Stimulated activated CD8-positive, alpha-beta memory T cell treated with anti-CD3 and anti-CD28 coated beads, Interleukin-12 subunit alpha, Interleukin-12 subunit beta, amount 100 ng/mL, for 24 hours (primary cell): ENCODE results near the gene TUG1.

Experiments
- DNase-seq: peaks from one replicate; pipeline ENCODE4 v3.0.0-alpha.2; 2020; ENCODE audit errors: extremely low read depth

TUG1 gene

DNA sequence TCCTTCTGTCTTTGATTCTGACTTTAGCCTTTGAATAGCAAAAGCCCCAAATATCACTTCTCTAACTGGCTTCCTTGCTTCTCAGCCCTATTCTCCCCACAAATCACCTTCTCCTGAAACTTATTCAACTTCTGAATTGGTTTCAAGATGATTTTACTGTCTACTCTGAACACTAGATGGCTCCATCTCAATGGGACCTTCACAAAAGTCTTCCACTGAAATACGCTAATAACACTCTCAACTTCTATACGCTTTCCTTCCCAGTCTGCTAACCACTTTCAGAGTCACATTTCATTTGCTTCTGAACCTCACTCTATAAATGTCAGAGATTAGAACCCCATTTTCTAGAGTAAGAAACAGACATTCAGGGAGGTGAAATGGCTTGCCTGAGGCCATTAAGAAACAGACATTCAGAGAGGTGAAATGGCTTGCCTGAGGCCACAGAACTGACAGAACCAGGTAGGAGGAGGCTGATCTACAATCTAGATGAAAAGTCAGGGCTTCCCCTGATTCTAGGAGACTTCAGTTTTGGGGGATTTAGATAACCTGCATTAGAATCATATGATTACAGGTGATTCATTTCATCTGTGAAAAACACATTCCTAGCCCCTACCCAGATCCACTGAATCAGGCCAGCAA lies 21.1 kb upstream of the TUG1 start:
- DNase-seq = no peak

DNA sequence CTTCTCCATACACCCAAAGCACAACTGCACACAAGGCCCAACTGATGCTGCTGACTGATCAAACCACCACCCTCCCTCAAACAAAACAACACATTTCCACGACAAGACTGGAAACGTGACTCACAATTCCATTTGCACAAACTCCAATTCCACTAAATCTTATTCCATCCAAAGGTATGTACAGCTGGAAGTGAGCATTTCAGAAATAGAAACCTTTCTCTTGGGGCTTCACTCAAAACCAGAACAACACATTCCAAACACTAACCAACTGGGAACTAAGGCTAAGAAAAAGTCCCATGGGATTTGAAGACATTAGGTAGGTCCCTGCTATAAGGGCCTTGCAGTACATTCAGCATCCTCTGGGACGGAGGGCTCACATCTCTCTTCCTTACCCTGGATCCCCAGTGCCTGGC lies 20.1 kb upstream of the TUG1 start:
- no peak for DNase-seq

DNA sequence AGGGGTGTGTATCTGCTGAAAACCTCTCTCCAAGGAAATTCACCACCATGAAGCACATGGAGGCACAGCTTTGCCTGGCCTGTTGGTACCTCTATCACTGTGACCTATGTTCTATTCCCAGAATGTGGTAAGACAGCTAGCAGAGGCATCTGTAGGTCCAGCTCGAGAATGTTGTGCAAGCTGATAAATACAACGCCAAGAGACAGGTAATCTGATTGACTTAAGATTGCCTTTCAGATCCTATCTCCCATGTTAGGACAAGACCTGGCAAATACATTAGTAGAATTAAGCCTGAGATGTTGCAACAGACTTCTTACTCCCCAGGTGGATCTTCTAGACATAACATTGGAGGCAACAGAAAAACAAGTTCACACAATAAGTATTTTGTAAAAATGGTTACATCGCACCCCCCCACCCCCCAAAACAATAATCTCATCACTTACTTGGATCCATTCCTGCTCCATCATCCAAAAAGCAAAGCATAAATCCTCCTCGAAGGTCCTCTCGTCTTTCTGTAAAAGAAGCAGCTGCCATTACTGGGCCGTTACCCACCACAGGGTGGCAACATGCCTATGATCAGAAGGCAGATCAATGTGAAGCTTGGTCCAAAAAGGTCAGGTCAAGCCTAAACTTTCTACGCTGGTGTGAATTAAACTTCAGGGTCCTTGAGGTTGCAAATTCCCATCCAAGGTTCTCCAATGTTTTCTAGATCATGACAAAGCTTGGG lies 19.0 kb upstream of the TUG1 start:
- DNase-seq = no peak

DNA sequence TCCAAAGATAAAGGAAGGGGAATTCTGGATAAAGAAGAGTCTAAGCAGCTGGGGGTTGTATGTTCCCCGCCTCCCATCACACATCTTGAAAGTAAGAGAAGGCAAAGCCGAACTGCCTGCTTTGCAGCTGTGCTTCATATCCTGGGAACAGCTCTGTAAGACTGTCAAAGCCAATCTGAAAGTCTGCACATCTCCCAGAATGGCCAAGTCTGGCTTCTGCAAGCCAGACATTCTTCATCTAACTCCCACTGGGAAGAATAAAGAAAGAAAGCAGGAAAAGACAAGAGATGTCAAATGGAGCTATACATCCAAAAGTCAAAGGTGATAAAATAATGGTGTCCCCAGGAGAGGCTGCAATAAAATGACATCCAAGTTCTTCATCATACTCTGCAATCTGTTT lies 15.9 kb upstream of the TUG1 start:
- no peak for DNase-seq

DNA sequence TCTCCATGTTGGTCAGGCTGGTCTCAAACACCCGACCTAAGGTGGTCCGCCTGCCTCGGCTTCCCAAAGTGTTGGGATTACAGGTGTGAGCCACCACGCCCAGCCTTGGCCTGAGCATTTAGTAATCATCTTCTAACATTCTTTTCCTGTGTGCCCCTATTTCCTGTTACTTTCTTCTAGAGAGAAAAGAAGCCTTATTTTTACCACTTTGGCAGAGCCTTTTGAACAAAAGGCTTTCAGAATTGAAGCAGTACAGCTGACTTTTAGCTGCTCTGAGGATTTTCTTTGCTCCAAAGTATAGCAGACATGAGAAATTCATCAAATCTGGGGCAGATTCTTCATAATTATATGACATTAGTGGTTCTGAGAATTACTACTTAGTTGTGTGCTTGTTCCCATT lies 13.9 kb upstream of the TUG1 start:
- DNase-seq = no peak

DNA sequence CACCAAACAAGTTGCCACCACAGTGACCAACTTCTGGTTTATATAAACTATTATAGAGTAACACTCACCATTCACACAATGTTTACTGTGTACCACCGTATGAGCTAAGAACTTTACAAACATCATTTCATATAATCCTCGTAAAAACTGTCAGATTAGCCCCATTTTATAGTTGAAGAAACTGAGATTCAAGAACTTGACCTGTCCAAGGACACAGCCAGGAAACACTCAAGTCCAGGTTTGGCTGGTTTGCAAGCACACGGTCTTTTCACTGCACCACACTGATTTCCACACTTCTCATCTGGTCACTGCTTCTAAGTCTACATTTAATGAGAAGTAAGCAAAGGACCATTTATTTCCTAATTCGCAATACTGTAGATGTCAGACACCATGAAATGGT lies 4.2 kb upstream of the TUG1 start:
- DNase-seq = no peak

DNA sequence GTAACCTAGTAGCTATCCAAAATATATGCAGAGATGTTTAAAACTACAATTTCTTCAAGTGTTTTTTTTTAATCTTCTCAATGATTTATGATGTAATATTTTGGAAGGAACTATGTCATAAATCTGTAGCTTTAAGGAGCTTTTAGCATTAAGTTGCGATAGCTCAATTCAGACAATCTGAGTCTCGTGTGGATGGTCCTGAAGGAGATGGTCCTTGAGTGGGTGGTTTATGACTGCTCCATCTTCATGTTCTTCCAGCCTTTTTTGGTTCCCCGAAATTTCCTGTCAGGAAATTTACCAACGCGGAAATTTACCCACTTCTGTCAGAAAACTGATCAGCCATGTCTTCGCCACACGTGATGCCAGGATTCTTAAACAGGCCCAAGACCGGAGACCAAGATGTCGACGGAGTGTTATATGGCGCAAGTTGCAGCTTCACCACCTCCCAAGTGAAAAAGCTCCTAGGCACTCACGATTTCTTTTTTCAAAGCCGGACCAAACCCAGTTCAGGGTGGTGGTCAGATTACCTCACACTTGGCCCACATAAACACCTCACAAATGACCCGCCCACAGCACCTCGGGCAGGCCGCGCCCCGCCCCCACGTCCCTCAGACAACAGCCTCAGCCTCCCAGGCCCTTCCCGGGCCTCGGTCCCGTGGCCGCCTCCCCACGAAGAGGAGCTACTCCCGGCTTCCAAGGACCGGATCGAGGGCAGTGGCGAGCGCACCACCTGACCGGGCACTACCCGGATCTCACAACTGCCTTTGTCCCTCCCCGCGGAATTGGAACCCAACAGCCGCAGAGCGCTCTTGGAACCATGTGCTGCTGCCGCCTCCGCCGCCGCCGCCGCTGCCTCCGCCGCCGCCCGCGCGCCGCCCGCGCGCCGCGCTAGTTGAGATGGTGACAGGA lies 796 bp upstream of the TUG1 start, which contains the start of gene MORC2:
MORC2 (minus strand) TSS at position 760 of the 909 bp plus-strand sequence. CDS start 885 bp downstream, outside the sequence.
- no peak for DNase-seq

DNA sequence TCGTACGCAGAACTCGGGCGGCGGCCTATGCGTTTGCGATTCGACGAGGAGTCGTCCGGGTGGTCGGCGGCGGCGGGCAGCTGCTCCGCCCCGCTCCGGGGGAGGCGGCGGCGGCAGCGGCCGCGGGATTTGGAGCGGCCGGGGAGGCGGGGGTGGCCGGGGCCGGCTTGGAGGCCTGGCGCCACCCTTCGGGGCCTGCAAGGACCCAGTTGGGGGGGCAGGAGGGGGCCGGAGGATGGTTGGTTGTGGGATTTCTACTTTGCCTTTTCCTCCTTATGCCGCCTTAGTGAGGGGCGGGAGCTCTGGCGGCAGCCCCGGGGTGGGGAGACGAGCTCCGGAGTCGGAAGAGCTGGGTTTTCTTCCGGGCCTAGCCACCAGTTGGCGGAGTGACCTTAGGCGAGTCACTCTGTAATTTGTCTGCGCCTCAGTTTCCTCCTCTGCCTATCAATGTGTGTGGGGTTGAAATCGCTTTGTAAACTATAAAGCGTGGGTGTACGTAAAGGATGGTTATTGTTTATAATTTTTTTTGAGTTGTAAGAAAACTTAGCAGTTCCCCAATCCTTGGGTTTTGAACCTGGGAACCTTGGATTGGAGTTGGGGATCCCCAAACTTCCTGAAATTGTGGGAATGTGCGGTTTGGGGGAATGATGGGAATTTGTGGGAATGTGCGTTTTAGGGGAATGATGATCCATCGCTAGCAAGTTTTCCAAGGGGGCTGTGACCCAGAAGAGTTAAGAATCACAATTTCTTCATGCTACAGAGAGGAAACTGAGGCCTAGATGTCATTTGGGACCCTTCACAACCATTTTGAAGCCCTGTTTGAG lies 679 bp downstream of the TUG1 start:
- DNase-seq = no peak

DNA sequence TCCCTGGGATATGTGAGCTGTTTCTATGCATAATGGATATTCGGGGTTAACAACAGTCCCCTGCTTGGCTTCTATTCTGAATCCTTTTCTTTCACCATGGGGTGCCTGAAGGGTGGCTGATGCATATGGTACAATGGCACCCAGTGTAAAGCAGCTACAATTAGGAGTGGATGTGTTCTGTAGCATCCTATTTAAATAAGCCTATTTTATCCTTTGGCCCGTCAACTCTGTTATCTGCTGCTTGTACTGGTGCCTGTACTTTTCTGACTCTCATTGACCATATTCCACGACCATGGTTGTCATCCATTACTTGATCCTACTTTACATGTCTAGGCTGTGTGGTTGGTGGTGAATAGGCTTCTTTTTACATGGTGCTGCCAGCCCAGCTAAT lies 1.3 kb downstream of the TUG1 start:
- no peak for DNase-seq

DNA sequence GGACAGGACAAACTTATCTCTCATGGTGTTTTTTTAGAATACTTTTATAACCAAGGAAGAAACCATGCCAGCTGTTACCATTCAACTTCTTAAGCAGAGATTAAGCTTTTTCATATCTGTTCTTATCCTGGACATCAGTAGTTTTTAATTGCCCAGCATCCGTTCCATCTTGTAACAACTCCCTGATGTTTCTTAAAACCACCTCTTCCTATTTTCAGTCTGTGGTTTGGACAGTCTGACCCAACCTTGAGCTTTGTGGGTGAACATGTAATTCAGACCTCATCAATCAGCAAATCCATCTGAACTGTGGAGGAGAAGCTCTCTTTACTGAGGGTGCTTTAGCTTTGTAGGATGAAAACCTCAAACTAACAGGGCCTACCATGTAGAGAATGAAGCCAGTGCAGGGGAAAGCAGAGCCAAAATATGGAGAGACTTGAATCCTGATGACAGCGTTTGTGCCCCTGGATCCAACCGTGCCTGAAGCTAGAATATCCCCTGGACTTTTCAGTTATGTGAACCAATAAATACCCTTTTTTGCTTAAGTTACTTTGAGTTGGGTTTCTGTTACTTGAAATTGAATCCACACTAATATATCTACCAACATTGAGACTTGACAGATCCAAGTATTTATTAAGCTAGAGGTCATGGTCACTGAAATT lies 9.4 kb downstream of the TUG1 start:
- no peak for DNase-seq

DNA sequence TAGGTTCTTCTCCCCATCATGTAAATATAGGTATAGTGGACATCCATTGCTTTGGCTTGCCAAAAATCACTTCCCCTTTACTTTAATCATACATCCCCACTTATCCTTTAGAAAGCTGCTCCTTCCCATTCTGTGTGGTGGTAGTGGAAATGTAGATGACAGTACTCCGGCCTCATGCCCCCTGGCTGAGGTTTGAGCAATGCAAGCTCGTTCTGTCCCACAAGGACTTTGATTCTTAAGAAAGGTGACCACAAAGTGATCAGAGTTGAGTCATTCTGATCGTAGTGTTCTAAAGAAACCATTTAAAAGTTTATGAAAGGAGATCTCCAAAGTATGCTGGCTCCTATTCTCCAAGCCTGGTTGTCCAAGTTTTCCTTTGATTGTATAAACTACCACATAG lies 10.9 kb downstream of the TUG1 start:
- DNase-seq = no peak

DNA sequence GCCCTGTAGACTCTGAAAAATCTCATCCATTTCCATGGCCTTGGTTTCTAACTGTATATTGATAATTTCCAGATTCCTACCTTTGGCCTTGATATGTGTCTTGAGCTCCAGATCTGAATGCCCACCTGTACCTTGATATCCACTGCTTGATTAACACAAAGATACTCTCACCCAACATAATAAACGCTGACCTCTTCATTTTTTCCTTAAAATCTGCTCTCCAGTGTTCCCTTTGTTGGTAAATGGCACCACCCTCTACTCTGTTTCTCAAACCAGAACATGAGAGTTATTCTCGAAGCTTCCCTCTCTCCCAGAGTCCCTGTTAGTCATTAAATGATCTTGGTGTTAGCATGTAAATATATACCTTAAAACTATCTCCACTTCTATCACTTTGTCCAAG lies 13.4 kb downstream of the TUG1 start:
- DNase-seq = no peak

DNA sequence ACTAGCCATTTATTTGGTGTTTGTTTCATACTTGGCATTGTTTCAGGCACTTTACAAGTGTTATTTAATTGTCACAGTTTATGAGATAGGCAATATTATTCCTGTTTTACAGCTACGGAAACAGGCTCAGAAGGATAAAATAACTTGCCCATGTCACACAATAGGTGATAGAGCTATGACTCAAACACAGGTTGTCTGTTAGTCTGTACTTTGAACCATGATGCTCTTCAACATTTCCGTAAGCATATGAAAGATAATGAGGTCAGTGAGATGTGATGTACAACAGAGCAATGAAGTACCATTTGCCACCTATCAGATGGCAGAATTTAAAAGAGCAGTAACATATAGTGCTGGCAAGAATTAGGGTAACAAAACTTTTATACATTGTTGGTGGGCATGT lies 15.3 kb downstream of the TUG1 start:
- DNase-seq = no peak

DNA sequence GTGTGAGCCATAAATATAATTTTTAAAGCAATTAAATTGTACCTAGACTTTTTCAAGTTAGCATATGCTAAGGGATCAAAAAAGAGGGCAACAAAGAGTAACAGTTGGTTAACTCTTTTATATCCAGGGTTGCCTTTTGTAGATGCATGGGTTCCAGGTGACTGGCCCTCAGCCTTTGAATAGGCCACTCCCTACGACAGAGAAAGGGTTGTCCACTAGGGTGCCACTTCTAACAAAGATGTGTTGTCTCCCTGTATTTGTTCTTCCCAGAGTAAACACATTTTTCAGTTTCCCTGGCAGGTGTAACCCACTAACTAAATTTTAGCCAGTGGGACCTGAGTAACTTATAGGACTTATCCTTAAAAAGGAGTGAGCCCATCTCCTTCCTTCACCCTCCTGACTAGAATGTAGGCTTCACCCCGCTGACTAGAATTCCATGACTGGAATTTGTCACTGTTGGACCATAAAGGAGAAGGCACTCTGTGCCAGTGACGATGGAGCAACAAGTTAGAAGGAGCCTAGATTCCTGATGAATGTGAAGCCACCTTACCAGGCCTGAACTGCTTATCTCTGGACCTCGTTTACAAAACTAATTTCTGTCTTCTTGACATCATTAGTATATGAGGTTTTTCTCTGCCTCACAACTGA lies 16.6 kb downstream of the TUG1 start:
- no peak for DNase-seq

DNA sequence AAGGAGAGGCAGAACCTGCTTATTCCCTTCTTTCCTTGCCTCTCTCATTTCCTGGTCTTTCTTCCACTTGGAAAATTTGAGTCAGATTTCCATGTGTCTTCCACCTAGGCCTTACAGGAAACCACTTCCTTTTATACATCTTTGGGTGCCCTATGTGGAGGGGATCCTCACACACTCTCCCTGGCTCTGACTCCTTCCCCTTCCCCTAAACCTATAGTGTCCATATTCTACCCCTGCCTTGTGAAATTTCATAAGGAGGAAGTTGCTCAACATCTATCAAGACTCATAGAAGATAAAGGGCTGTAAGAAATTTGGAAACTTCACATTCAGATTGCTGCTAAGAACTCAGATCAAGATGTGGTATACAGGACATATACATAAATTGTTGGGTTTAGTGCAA lies 20.4 kb downstream of the TUG1 start:
- no peak for DNase-seq

DNA sequence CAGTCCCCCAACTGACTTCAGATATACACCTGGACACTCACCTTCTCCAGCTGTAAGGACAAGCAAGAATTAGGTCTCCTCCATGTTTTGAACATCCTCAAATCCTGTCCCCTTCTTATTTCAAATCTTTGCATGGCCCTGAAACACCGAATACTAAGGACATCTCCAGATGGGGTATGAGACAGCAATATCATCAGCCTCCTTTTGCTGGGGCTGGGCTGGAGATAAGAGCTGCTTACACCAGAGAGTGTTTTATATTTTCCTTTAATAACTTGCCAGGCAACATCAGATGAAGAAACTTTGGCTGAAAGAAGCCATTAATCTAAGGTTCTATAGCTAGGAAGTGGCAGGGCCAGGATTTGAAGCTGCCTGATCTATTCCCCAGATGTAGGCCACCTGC lies 21.6 kb downstream of the TUG1 start:
- DNase-seq = no peak

DNA sequence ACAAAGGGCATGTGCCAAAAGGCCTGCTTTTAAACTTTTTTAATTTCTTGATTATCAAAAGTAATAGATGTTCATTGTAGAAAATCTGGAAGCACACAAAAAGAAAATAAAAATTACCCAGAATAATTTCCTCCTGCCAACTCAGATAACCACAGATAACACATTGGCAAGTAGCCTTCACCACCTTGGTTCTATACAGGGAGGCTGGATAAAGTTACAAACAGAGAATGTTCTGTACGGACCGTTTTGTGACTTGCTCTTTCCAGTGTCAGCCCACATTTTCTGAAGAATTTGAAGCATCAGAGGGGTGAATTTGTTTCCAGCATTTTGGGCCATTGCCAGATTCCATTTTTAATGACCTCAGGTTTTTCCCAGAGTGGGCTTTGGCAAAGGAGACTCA lies 23.5 kb downstream of the TUG1 start:
- DNase-seq = no peak

DNA sequence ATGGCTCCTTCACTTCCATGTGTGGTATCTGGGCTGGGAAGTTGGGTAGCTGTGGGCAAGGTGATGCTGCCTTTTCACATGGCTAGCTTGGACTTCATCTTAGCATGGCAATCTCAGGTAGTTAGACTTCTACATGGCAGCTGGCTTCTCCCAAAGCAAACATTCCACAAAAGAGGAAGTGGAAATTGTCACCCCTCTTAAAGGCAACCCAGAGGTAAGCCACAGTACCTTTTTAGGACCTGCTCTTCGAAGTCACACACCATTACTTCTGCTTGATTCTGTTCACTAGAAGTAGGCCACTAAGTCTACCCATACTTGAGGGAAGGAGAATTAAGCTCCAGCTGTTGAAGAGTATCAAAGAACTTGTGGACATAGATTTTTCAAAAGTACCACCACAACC lies 25.9 kb downstream of the TUG1 start:
- no peak for DNase-seq

DNA sequence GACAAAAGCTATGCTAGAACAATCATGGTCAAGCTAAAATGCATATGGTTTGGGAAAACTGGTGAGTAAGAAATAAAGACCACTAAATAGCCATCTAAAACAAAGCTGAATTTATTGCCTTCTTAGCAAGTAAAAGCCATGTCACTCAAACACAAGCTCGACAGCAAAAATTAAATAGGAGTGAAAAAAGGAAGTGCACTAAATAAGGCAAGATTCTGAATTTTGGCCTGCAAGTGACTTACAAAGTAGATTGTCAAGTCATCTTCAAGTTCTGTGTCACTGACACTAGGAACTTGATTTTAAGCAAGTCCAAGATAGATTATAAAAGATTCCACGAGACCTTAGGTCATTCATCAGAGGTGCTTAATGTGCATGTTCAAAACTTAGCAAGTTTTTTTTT lies 27.4 kb downstream of the TUG1 start:
- DNase-seq = no peak

DNA sequence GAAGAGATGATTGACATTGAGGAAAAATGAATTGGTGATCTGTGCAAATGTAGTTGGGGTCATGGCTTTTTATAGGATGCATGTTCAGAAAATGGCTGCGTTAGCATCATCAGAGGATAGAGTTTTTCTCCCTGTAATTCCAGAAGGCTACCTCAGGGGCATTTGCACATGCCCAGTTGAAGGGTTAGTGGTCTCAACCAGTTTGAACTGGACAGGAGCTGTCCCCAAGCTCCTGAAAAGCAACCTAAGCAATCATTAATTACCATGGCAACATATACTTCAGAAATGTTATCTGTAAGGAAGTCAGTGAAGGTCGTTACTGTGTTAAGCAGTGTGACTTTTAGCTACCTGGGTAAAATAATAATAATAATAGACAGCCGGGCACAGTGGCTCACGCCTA lies 29.3 kb downstream of the TUG1 start:
- no peak for DNase-seq
